C4-2B (cell line): Measurements from ENCODE around the gene LCN15.

ENCODE experiments used
- CTCF ChIP-seq: fragments of 450-650 bp; conservative IDR thresholded peaks from 2 replicates; pipeline ENCODE4 v1.5.1; 2017; ENCODE audit warnings: mild to moderate bottlenecking
- ZFX ChIP-seq: fragments of 450-650 bp; IDR thresholded peaks from 2 replicates; pipeline ENCODE4 v1.6.1; 2017

- TF ChIP-seq CTCF (no peak), ZFX (no peak)
Measured at GRCh38 chr9:136803551-136804508, 39.5 kb upstream of the LCN15 start.
